SK-N-SH (cell line): Measurements from ENCODE around the gene WHRN. TPM values are rescaled to one million over a fixed set of nuclear protein-coding genes. Genes with fewer than 3 reads are reported as not detected.
A peak's percentile ranks its signal among the peaks of the same experiment; 100 is the strongest.

ENCODE experiments used
- CTCF ChIA-PET: fragments of 300-600, 350-600 bp; formaldehyde crosslinking; extraction: SDS; loops from one replicate; lab custom pipeline; 2021; lab: Yijun Ruan, JAX
- POLR2A ChIA-PET: fragments of 350-600 bp; sonication (Branson Sonifier 250); formaldehyde crosslinking; extraction: SDS; loops from one replicate; lab custom pipeline; 2020; ENCODE audit warnings: antibody characterized with exemption, inconsistent platforms; lab: Yijun Ruan, JAX
- DNase-seq: peaks from one replicate; pipeline ENCODE4 v3.0.0; 2012
- H2AFZ ChIP-seq: fragments of 200-600 bp; sonication (generic); 2 replicates; pipeline ENCODE4 v1.8.1; 2016; ENCODE audit warnings: antibody characterized with exemption, mild to moderate bottlenecking, low read depth
- H3F3A ChIP-seq: fragments of 200-600 bp; sonication (generic); replicated peaks from 2 replicates; pipeline ENCODE3; 2016; ENCODE audit warnings: antibody characterized with exemption, mild to moderate bottlenecking; ENCODE audit not compliant: insufficient read depth
- H3K27ac ChIP-seq, 2 experiments: fragments of 200-500 bp in 1 of 2; fragments of 200-600 bp in 1 of 2; sonication (Bioruptor generic) in 1 of 2; sonication (generic), shearing (Covaris generic) in 1 of 2; 2 replicates each; pipeline versions ENCODE4 v1.5.1 to v1.6.1; 2014 to 2016; ENCODE audit warnings: low read depth in 2 of 2, inconsistent platforms in 1 of 2, low read length in 1 of 2, mild to moderate bottlenecking in 1 of 2, mixed read lengths in 1 of 2
- H3K27me3 ChIP-seq: fragments of 200-600 bp; sonication (generic), shearing (Covaris generic); 2 replicates; pipeline ENCODE4 v1.6.1; 2016; ENCODE audit warnings: mixed run types; ENCODE audit not compliant: insufficient read depth
- H3K36me3 ChIP-seq, 2 experiments: fragments of 200-500 bp in 1 of 2; fragments of 200-600 bp in 1 of 2; sonication (Bioruptor generic) in 1 of 2; sonication (generic) in 1 of 2; replicated peaks in 1 of 2; 2 replicates each; pipeline versions ENCODE3 to v1.5.1; 2014 to 2016; ENCODE audit warnings: low read length in 1 of 2, mild to moderate bottlenecking in 1 of 2; ENCODE audit not compliant: insufficient read depth in 2 of 2, control insufficient read depth in 1 of 2
- H3K4me1 ChIP-seq, 2 experiments: fragments of 200-500 bp in 1 of 2; fragments of 200-600 bp in 1 of 2; sonication (Bioruptor generic) in 1 of 2; sonication (generic), shearing (Covaris generic) in 1 of 2; 2 replicates each; pipeline versions ENCODE4 v1.5.1 to v1.6.1; 2014 to 2016; ENCODE audit warnings: low read depth in 1 of 2, low read length in 1 of 2, mixed run types in 1 of 2; ENCODE audit not compliant: insufficient read depth in 2 of 2, control insufficient read depth in 1 of 2
- H3K4me2 ChIP-seq: fragments of 200-600 bp; sonication (generic), shearing (Covaris generic); 2 replicates; pipeline ENCODE4 v1.6.1; 2017; ENCODE audit warnings: mixed run types
- H3K4me3 ChIP-seq, 2 experiments: fragments of 200-500 bp in 1 of 2; fragments of 200-600 bp in 1 of 2; sonication (Bioruptor generic) in 1 of 2; sonication (generic), shearing (Covaris generic) in 1 of 2; 2 replicates each; pipeline versions ENCODE4 v1.5.1 to v1.8.1; 2014 to 2016; ENCODE audit warnings: low read depth in 2 of 2, inconsistent platforms in 1 of 2, low read length in 1 of 2, mild to moderate bottlenecking in 1 of 2, mixed read lengths in 1 of 2, moderate library complexity in 1 of 2
- H3K79me2 ChIP-seq: fragments of 200-600 bp; sonication (generic); 2 replicates; pipeline ENCODE4 v1.8.1; 2017; ENCODE audit warnings: mild to moderate bottlenecking; ENCODE audit not compliant: insufficient read depth
- H3K9ac ChIP-seq: fragments of 200-600 bp; sonication (generic); 2 replicates; pipeline ENCODE4 v1.6.1; 2017; ENCODE audit warnings: mixed run types
- H3K9me2 ChIP-seq: fragments of 200-600 bp; sonication (generic); 2 replicates; pipeline ENCODE4 v1.6.1; 2017; ENCODE audit warnings: mixed run types
- H3K9me3 ChIP-seq: fragments of 200-600 bp; sonication (generic); 2 replicates; pipeline ENCODE4 v1.6.1; 2017; ENCODE audit warnings: mixed run types, mild to moderate bottlenecking, moderate library complexity
- H4K20me1 ChIP-seq: fragments of 200-600 bp; sonication (generic); 2 replicates; pipeline ENCODE4 v1.6.1; 2017; ENCODE audit warnings: mild to moderate bottlenecking, mixed run types; ENCODE audit not compliant: insufficient read depth
- EZH2phosphoT487 ChIP-seq: fragments of 200-600 bp; sonication (generic); IDR thresholded peaks from 2 replicates; pipeline ENCODE4 v1.6.1; 2017; ENCODE audit warnings: low read depth, mixed run types, mild to moderate bottlenecking, antibody characterized with exemption, moderate library complexity, borderline replicate concordance
- FOXM1 ChIP-seq: IDR thresholded peaks from 2 replicates; pipeline ENCODE4 v1.4.0; 2012; ENCODE audit warnings: low read depth, mild to moderate bottlenecking
- NFIC ChIP-seq: IDR thresholded peaks from 2 replicates; pipeline ENCODE4 v1.4.0; 2012; ENCODE audit warnings: borderline replicate concordance
- RAD21 ChIP-seq: IDR thresholded peaks from 2 replicates; pipeline ENCODE4 v1.6.1; 2012; ENCODE audit warnings: mild to moderate bottlenecking, low read length
- REST ChIP-seq: IDR thresholded peaks from 2 replicates; pipeline ENCODE4 v1.6.1; 2012; ENCODE audit warnings: mild to moderate bottlenecking, low read depth, low read length, moderate library complexity
- TCF12 ChIP-seq: IDR thresholded peaks from 2 replicates; pipeline ENCODE4 v1.4.0; 2012
- USF2 ChIP-seq: fragments of 150-350 bp; IDR thresholded peaks from 2 replicates; pipeline ENCODE4 v1.6.1; 2017; ENCODE audit warnings: antibody characterized with exemption, low read length, low read depth, borderline replicate concordance
- WGBS: methylation state at CpG from one replicate; pipeline ENCODE4 v1.1.6; 2017; ENCODE audit warnings: low lambda C conversion rate; 5-methylcytosine and 5-hydroxymethylcytosine counted together
- polyA plus RNA-seq, 3 experiments: library from polyadenylated mRNA; depleted of rRNA; stranded (reverse); fragments of >200 nt; gene quantifications; 2 replicates each; pipeline ENCODE4 v1.2.3, GENCODE V29; 2012

WHRN gene
- polyA plus RNA-seq, 1 of the 3 experiments (the other 2 are of a cell fraction), result 4.6 TPM

GRCh38 chr9:114501796-114502682 lies 3.2 kb downstream of the WHRN start:
- Histone ChIP-seq H3K9ac (no peak overlapping the region), H3K4me2 (peak overlapping the region; percentile 87; the same call in 1 of the 2 replicates), H3K79me2 (no peaks in the 10 kb centered on the region), H3K4me3 (peak overlapping the region in 1 of 2 experiments; percentile 32; a peak in 1 of 4 replicates), H3F3A (peaks cover 4% of the 10 kb centered on the region), H4K20me1 (no peaks in the 10 kb centered on the region; the same call in 1 of the 2 replicates), H3K27me3 (peaks cover 36% of the 10 kb centered on the region; the same call in 1 of the 2 replicates), H3K9me3 (no peaks in the 10 kb centered on the region), H3K9me2 (no peaks in the 10 kb centered on the region), H3K36me3 (no peaks in the 10 kb centered on the region), H3K27ac (peak overlapping the region in 1 of 2 experiments; percentile 19; a peak in 1 of 4 replicates), H2AFZ (peak overlapping the region; percentile 63), H3K4me1 (peaks cover 0 to 7% of the 10 kb centered on the region in 2 experiments; a peak in 1 of 4 replicates)
- ChIA-PET CTCF (interaction anchor here (1.0 to 2.1 kb wide), 5 partner anchors 9 to 152 kb away, joined by 3 to 7 read pairs (median 3); no protein-coding TSS in a partner anchor), POLR2A (interaction anchor here (1.0 kb wide), 1 partner anchor 86 kb away, joined by 3 read pairs; the partner anchor contains the start of gene ATP6V1G1)
- TF ChIP-seq EZH2phosphoT487 (no peak), USF2 (no peak), FOXM1 (no peak), NFIC (no peak), RAD21 (no peak)
- DNase-seq, result no peak
- 57% methylated on average over 12 of the region's 12 CpGs for WGBS

GRCh38 chr9:114500697-114501292 lies 4.5 kb downstream of the WHRN start:
- no peak for TF ChIP-seq TCF12
- TF ChIP-seq REST, result peak; percentile 25; the same call in 1 of the 2 replicates
- 80% methylated on average over 3 of the region's 3 CpGs for WGBS
- peaks cover 36% of the 10 kb centered on the region; the same call in 1 of the 2 replicates for H3K27me3 ChIP-seq
- peaks cover 4% of the 10 kb centered on the region for H3F3A ChIP-seq
- H2AFZ ChIP-seq, result no peak overlapping the region
- no peak overlapping the region for H3K4me3 ChIP-seq
- no peaks in the 10 kb centered on the region for H3K9me3 ChIP-seq
- H3K4me1 ChIP-seq, result peaks cover 0 to 4% of the 10 kb centered on the region in 2 experiments; a peak in 1 of 4 replicates
- no peaks in the 10 kb centered on the region for H3K9me2 ChIP-seq
- no peak for DNase-seq
- H4K20me1 ChIP-seq, result no peaks in the 10 kb centered on the region; the same call in 1 of the 2 replicates
- CTCF ChIA-PET, result interaction anchor here (1.0 to 2.1 kb wide), 3 partner anchors 13 to 95 kb away, joined by 3 to 7 read pairs (median 4); no protein-coding TSS in a partner anchor
- POLR2A ChIA-PET, result no interaction called here
- H3K27ac ChIP-seq, result no peak overlapping the region
- no peaks in the 10 kb centered on the region for H3K36me3 ChIP-seq
- no peaks in the 10 kb centered on the region for H3K79me2 ChIP-seq
- no peak overlapping the region for H3K4me2 ChIP-seq
- no peak overlapping the region for H3K9ac ChIP-seq
